GM18951 (cell line): ENCODE data around the gene CDT1.
A peak's percentile ranks its signal among the peaks of the same experiment; 100 is the strongest.

Source experiments
- POLR2A ChIP-seq: IDR thresholded peaks from 4 replicates; pipeline ENCODE4 v1.6.1; 2011; ENCODE audit warnings: mild to moderate bottlenecking; ENCODE audit not compliant: insufficient read length, insufficient read depth; ENCODE audit errors: extremely low read depth
- in situ Hi-C: fragments of 300-500 bp; cut with MboI; formaldehyde crosslinking; loops from one replicate; pipeline ENCODE4 v1.12.0; 2022; ENCODE audit warnings: low sequenced_read_pairs, mixed read lengths, inconsistent platforms; ENCODE audit not compliant: unreplicated experiment

Gene CDT1

GRCh38 chr16:88851616-88852015, 48.0 kb downstream of the CDT1 start:
- in situ Hi-C loops: no loop called here
- no peak for TF ChIP-seq POLR2A

- TF ChIP-seq POLR2A: no peak
- in situ Hi-C loops: no loop called here
These were observed 49.8 kb downstream of the CDT1 start for GRCh38 chr16:88853325-88853941.

GRCh38 chr16:88854306-88855111, 50.9 kb downstream of the CDT1 start:
- TF ChIP-seq POLR2A: no peak
- in situ Hi-C loops: no loop called here

GRCh38 chr16:88855176-88855575, 51.6 kb downstream of the CDT1 start:
- no peak for TF ChIP-seq POLR2A
- in situ Hi-C loops: no loop called here

GRCh38 chr16:88855736-88856121, 52.1 kb downstream of the CDT1 start:
- in situ Hi-C loops: no loop called here
- no peak for TF ChIP-seq POLR2A

- in situ Hi-C loops: no loop called here
These were observed 52.7 kb downstream of the CDT1 start for GRCh38 chr16:88856122-88856827.

GRCh38 chr16:88856828-88857727, 53.5 kb downstream of the CDT1 start, which contains the start of the genes GALNS and TRAPPC2L:
GALNS (minus strand) TSS chr16:88856947; CDS start chr16:88856877, 70 bp downstream.
TRAPPC2L (plus strand) TSS chr16:88857127; CDS start chr16:88857151, 24 bp downstream.
- peak; percentile 96 for TF ChIP-seq POLR2A
- in situ Hi-C loops: no loop called here

More at GRCh38 chr16:88856122-88856827, 52.7 kb downstream of the CDT1 start:
- no peak for TF ChIP-seq POLR2A

GRCh38 chr16:88857728-88858339, 54.2 kb downstream of the CDT1 start:
- no peak for TF ChIP-seq POLR2A
- in situ Hi-C loops: no loop called here
